IPS DF 4.7 (cell line): Measurements from ENCODE around the gene TTC4.

Source experiments
- DNase-seq: peaks from one replicate; pipeline ENCODE4 v3.0.0-alpha.2; 2013; ENCODE audit warnings: low spot score; ENCODE audit errors: extremely low read depth

Gene TTC4

DNA sequence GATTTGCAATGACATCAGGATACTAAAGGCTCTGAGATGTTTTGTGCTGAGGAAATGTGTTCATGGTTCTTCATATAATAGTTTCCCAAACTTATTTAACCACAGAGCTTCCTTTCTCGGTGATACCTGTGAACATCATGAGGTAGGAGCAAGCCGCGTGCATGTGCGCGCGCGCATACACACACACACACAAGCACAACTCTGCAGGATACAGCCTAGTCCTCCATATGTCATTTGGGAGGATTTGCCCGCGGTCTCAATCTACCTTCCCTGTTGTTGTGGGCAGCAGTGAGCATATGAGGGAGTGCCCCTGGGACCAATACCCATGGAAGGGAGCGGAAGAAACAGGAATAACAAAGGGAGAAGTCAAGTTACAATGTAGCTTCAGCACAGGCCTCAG is 12.2 kb upstream of the TTC4 start:
- no peak for DNase-seq

DNA sequence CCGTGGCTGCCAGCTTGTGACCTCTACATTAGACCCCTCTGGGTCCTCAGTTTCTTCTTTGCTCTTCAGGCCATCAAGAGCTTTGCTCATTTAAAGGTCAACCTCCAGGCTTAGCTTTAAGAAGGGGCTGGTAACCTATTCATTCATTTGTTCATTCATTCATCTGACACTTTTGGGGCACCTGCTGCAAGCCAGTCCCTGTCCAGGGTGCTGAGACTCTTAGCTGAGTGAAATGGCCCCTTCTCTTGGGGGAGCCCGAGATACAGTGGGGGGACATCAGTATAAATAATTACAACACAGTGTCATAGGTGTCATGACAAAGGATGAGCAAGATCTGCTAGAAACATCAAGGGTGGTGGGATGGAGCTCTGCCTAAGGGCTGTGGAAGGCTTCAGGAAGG is 10.5 kb upstream of the TTC4 start:
- no peak for DNase-seq

DNA sequence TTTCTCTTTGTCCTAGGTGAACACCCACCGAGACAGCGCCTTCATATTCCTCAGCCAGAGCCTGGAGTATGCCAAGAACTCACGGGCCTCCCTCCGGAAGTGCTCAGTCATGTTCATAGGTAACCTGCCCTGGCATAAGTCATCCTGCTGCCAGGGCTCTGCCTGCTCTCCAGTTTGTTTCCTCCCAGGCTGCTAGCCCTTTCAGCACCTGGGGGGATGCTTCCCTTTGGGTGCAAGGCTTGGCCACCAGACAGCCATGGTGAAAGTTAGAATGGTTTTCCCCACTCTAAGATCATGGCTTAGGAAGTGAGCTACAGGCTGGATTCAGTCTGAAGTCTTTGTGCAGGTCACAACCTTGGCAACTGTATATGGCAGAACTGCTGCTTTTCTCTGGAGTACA is 9.2 kb upstream of the TTC4 start:
- DNase-seq = no peak

DNA sequence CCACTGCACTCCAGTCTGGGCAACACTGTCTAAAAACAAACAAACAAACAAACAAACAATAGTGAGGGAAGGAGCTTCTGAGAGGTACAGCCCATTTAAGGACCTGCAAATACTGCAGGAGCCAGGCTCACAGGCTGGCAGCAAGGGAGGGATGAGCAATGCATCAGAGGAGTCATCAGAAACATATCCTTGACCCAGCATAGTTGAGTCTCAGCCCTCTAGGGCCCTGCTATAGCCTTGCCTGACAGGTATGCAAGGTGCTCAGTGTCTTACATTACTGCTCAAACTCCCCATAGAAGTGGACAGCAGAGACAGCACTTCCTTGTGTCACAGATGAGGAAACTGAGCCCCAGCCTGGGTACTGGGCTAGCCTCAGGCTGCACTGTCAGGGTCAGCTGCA is 7.3 kb upstream of the TTC4 start:
- DNase-seq = no peak

DNA sequence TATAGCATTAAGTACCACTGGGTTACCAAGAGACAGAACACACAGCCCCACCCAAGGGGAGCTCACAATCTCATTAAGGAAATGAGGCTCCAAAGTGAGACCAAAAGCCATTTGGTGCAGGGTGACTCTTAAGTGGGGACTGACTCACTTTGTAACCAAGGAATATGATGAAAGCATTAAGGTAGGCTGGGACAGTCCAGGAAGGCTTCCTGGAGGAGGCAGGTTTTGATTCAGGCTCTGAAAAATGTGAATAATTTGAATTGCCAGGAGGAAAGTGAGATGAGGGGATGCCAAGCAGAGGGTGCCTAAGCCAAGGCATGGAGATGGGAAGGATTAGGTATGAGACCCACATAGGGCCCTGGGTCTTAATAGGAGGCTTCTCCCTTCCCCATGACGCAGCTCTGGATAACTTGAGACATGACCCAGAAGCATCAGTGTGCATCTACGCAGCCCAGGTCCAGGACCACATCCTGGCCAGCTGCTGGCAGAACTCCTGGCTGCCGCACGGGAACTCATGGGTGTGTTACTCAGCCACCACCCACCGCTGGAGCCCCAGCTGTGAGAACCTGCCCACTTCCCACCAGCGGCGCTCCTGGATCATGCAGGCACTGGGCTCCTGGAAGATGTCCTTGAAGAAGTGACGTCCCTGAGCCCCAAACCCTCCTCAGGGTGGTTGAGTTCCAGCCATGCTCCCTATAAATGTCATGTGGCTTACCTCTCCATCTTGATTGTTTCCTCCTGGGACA is 5.9 kb upstream of the TTC4 start:
- no peak for DNase-seq

DNA sequence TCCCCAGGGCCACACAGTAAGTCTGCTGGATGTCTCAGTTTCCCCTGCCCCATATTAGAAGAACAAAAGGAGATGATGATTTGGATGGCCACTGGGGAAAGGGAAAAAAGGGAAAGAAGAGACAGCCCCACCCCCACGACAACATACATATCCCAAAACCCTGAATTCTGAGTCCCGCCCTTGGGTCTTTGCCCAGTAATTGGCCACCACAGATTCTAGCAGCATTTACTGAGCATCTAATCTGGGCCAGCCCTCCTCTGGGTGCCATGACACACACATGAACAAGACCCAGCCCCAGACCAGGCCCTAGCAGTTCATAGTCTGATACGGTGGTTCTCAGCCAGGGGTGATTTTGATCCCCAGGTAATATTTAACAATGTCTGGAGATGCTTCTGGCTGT is 5.2 kb upstream of the TTC4 start:
- no peak for DNase-seq

DNA sequence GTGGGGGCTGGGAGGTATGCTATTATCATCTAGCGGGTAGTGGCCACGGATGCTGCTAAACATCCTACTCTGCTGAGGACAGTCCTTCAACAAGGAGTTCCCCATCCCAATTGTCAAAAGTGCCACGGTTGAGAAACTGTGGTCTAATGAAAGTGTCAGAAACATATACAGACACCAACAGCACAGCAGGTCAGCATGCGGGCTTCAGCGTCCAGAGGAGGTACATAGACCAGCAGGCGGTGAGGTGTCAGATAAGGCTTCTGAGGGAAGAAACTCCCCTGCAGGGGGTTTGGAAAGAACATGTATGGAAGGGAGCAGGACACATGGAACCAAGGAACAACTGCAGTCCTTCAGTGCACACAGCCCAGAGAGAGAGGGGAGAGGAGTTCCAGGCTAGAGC is 4.8 kb upstream of the TTC4 start:
- no peak for DNase-seq

DNA sequence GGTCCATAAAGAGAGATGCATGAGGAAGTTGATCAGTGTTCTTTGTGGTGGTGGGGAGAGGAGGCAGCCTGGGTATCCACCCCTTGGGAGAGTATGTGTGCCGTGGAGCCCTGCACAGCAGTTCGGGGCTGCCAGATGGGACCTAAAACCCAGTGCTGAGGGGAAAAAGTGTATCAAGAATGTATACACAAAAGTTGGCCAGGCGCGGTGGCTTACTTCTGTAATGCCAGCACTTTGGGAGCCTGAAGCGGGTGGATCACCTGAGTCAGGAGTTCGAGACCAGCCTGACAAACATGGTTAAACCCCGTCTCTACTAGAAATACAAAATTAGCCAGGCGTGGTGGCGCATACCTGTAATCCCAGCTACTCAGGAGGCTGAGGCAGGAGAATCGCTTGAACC is 4.1 kb upstream of the TTC4 start:
- no peak for DNase-seq

DNA sequence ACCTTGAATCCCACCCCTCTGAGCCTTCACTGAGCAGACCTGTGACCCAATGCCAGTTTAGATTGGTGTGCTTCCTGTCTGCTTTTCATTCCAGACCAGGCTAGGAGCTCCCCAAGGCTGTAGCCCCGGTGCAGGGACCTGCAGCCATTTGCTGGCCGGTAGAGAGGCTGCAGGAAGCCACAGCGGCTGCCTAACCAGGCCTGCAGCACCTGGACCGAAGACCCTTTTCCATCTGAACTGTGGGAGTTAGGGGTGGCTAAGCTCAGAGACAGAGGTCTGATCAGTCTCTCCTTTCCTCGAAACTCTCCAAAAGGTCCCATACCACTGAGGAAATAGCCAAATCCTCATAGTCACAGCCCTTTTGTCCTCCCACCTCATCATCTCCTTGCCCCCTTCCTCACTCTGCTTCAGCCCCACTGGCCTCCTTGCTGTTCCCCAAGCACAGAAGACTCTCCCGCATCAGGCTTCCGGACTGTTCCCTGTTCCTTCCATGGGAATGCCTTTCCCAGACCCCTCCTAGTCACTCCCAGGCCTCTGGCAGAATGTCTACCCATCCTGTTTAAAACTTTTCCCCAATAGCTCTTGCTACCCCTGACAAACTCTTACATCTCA is 674 bp upstream of the TTC4 start:
- DNase-seq = no peak

DNA sequence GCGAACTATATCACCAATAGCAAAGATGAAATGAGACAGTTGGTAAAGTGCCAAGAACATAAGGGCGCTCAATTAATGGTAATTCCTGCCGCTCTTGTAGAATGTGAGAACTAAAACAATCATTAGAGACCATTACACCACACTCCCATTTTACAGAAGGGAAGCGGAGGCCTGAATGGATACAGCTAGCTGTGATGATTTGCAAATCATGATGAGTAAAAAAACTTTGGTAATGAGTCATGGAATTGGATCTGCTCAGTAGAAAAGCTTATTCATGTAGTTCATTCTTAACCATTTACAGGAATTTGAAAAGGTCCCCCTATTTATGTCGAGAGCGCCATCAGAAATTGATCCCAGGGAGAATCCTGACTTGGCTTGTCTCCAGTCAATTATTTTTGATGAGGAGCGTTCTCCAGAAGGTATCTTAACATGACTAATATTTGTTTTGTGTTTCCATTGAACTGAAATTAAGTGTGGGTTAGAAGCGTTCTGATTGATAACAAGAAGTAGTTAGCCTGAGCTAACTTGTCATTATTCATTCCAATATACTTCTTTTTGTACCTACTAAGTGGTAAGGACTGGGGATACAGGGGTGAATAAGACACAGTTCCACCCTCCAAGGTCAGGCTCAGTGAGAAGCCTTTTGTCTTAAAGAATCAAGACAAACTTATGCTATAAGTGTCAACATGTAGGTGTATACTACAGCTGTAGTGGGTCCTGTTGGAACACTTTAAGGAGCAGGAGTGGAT is 812 bp downstream of the TTC4 start:
- no peak for DNase-seq

DNA sequence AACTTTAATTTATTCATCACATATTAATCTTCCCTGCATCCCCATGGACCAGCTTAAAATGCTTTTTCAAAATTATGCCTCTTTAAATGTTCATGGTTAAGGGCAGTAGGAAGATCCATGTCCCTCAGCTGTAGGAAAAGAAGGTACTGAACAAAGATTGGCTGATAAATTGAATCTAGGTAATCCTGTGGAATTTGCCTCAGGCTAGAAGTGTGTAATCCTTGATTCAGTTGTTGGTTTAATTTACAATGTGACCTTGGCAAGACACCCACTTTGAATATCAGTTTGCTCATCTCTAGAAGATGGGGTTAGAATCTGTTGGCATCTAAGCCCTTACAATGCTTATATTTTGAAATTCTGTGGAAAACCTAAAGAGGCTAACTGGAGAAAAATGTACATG is 6.1 kb downstream of the TTC4 start:
- no peak for DNase-seq

DNA sequence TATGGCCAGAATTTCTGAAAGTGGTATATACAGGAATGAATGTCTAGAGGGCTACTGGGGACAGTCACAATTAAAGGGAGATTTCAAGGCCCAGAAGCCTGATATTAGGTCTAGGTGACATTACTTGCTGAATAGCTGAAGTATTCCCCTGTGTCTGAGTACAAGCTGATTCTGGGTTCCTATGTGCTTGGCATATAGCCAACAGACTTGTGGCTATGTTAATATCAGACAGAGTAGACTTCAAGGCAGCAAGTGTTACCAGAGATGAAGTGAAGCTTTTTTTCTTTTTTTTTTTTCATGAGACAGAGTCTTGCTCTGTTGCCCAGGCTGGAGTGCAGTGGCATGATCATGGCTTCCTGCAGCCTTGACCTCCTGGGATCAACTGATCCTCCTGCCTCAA is 8.3 kb downstream of the TTC4 start:
- DNase-seq = no peak

DNA sequence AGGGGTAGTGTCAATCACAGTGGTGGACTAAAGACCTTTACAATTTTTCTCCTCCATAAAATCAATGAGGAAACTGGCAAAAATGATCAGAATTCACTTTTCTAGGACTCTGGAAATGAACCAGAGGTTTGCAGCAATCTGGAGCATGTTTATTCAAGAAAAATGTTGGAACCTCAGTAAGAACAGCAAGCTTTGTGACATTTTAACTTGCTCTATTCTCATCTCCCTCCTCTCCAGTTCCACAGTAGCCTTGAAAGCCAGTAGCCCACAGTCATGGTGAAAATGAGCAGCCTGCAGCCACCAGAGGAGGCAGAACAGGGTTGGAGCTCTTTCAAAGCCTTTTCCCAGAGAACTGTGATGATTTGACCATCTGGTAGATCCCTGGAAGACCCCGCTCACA is 9.1 kb downstream of the TTC4 start:
- no peak for DNase-seq

DNA sequence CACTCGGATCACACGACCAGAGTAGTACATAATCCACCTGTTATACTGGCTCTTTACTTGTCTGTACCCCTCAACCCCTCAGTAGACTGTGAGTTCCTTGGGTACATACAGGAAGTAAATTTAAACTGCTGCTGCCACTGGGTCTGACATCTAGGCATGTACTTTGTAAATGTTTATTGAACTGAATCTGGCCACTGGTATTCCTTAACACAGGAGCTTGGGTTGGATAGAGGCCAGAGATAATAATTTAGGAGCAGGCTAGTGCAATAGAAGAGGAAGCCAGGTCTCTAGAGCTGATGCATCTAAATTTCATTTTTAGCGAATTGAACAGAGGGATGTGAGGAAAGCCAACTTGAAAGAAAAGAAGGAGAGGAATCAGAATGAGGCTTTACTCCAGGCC is 12.4 kb downstream of the TTC4 start:
- DNase-seq = no peak

DNA sequence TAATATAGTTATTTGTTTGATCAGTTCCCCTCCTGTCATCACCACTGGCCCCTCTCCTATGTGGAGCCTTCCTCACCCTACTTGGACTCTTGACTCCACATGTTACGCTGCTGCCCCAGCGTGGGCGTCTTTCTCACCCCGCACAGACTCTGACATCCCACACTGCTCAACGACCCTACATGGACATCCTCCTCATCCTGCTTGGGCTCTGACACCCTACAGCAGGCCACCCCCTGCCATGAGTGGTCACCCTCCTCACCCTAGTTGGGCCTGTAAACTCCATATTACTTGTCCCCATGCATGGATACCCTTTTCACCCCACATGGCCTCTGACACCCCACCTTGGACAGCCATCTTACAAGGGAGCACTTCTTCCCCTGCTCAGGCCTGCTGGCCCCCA is 21.0 kb downstream of the TTC4 start:
- no peak for DNase-seq

DNA sequence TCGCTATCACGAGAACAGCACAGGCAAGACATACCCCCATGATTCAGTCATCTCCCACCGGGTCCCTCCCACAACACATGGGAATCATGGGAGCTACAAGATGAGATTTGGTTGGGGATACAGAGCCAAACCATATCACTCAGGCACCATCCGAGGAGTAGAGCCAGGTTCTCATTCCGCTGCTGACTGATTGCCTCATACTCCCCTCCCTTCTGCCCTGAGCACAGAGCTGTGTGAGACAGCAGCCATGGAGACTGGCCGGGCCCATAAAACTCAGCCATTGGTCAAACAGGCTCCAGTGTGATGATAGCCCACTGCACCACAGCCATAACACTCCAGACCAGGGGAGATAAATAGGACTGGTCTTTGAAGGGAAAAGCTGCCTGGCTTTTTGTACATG is 22.6 kb downstream of the TTC4 start:
- DNase-seq = no peak

DNA sequence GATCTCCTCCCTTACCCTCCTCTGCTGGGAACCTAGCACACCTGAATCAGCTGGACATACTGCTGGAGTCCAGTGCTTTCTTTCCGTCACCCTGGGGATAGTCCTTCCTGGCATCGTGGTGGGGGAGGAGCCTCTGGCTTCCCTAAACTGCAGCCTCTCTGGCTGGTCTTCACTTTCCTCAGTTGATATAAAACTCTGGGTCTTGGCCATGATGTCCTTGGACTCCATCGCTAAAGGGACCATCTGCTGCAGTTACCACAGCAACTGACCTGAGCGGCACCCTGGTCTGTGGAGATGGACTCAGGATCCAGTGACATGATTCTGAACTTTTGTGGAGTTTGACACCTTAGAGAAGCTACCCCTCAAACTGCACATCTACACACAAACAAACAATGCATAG is 25.9 kb downstream of the TTC4 start:
- DNase-seq = no peak

DNA sequence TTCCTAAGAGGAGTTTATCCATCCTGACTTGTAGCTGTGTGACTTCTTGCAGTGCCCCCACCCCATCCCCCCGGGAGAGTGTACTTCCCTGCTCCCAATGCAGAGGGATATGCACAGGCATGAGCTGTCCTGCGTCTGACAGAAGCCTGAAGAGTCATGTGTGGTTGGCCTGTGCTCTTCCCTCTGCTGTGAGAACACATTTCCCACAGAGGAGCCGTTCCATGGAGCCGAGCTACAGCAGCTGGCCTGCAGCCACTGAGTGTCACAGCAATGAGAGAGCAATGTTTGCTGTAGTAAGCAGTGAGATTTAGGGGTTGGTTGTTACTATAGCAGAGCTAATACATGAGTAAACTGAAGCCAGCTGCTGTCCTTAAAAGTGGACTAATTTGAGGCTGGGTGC is 26.6 kb downstream of the TTC4 start:
- no peak for DNase-seq

DNA sequence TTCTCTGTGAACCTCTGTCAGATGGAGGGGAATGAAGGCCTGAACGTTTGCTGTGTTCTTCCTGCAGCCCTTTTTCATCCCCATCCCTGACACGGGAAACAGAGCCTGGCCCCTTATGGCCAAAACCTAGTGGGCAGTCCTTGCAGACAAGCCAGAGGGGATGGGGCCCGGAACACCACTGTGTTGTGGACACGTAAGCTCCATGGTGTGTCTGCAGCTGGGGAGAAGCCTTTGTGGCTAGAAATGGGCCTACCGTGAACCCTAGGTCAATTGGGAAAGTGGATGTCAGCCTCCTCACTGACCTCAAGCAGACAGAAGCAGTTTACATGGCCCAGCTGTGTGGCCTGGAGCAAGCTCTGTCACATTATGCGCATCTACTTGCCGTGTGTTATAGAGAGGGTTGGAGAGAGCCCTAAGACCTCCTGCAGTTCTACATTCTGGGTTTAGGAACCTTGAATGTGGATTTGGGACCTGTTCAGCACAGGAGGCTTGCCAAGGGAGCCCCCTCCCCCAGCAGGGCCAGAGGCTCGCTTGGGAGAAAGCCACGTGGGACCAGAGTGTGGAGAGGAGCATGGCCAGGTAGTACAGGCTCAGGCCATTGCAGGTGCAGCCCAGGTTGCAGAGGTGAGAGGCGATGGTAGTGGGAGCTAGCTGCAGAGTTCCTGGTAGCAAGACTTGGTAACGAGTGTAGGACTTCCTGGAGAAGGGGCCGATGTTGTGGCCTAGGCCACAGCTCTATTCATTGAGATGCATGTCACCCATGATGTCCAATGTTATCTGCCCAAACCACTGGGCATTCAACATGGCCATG is 28.0 kb downstream of the TTC4 start:
- no peak for DNase-seq

DNA sequence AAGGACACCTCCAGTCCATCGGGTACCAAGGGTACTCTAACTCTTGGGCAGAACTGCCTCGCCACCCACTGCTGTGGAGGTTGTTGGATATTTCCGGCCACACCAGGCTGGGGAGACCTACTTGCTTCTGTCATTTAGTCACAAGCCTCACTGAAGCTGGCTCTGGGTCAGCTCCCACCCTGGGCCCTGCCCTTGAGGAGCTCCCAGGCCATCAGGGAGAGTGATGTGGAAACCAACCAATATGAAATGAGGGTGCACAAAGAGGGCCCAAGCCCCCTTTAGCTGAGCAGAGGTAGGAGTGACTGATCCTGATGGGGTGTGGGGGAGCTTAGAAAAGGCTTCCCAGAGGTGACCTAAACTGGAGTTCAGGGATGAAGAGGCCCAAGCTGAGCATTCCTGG is 29.0 kb downstream of the TTC4 start:
- no peak for DNase-seq

DNA sequence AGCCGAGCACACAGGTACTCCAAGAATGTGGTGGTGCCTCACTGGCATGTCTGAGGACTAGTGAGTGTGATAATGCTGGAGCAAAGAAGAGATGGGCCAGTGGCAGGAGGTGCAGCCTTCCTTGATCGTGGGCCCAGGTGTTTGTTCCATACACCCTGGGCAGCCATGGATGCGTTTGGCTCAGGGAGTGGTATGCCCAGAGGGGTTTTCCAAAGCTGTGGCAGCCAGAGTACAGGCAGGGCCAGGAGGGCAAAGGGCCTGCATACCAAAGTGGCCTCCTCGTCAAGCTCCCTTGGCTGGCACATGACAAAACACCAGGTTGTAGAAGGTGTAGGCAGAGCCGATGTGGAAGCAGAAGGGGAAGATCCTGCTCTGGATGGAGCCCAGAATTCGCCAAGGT is 29.6 kb downstream of the TTC4 start:
- no peak for DNase-seq

DNA sequence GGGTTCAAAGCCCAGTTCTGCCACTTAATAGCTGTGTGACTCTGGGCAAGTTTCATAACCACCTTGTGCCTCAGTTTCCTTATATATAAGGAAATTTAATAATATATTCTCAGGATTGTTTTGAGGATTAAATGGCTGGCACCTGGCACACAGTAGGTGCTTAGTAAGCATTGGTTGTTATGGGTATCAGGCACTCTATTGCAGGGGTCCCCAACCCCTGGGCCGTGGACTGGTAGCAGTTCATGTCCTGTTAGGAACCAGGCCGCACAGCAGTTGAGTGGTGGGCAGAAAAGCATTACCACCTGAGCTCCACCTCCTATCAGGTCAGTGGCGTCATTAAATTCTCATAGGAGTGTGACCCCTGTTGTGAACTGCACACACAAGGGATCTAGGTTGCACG is 30.2 kb downstream of the TTC4 start:
- no peak for DNase-seq
